ENCODE measurements around the gene ITGAL.

Gene ITGAL

DNA sequence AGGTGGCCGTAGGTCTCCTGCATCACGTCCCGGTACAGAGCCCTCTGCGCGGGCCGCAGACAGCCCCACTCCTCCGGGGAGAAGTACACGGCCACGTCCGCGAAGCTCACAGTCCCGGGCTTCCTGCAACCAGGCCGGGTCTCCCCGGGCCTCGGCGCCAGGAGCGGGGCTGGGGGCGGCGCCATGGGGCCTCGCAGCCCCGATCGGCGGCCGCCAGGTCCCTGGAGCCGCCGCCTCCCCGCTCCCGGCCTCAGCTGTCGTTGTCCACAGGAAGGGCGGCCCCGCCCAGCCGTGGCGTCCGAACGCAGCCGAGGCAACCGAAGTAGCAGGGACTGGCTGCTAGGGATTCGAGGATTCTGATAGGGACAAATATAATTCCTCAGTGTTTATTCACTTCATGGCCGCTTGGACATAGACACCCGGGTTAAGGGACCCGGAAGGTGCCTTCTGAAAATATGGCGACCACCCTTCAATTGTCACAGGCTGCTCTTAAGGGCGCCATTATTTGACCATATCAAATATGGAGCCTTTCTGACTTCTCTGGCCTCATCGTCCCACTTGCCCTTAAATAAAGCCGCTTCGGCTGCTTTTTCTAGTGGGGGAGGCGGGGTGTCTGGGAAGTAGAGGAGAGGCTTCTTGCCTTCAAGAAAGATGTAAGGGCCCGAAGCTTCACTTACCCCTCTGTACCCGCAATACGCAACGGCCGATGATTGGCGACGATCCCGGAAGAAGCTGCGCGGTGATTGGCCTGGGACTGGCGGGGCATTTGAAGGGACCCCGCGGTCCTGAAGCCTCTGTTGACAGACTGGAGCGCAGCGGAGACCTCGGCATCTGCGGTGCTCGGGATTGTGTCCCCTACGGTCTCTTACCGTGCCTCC is 99.1 kb downstream of the ITGAL start, which contains the start of gene ZNF688:
ZNF688 (minus strand) TSS at position 270 of the 878 bp plus-strand sequence; CDS start at position 185, 85 bp downstream.
- TF ChIP-seq CTCF (IDR thresholded peaks at IDR 0.05) = no peak

Data from LNCAP (cell line).